ENCODE measurements around the gene EFNA1.

The EFNA1 gene

GRCh38 chr1:155093911-155094621 is 33.6 kb upstream of the EFNA1 start:
- TF ChIP-seq REST (IDR thresholded peaks at IDR 0.05; ENCODE audit: insufficient read depth in 1 of 2, low read depth in 2 of 2, low read length in 2 of 2) = no peak

DNA sequence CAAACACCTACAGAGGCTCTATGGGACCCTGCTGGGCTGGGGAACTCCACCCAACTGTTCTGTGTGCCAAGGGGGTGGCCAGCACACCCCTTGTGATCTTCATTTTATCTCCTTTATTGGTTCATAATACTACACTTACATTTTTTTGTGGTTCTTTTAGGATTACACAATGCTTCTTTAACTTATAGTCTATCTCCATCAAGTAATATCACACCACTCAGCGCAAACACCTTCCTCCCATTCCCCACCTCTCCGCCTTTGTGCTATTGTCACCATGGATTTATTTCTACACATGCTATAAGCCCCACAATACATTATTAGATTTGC is 33.1 kb upstream of the EFNA1 start:
- TF ChIP-seq POLR2AphosphoS5 (IDR thresholded peaks at IDR 0.05; ENCODE audit: low read depth, low read length) (no peak), SIN3A (IDR thresholded peaks at IDR 0.05; ENCODE audit: borderline replicate concordance, insufficient read depth, low read length) (no peak), REST (IDR thresholded peaks at IDR 0.05; ENCODE audit: insufficient read depth in 1 of 2, low read depth in 2 of 2, low read length in 2 of 2) (no peak), FOXP2 (optimal IDR thresholded peaks at IDR 0.05; ENCODE audit: borderline replicate concordance, extremely low read depth, extremely low read length, insufficient read depth) (no peak), TAF1 (IDR thresholded peaks at IDR 0.05; ENCODE audit: borderline replicate concordance, insufficient read depth, low read length) (no peak)

- no peak for TF ChIP-seq REST (IDR thresholded peaks at IDR 0.05; ENCODE audit: insufficient read depth in 1 of 2, low read depth in 2 of 2, low read length in 2 of 2)
- TF ChIP-seq TAF1 (IDR thresholded peaks at IDR 0.05; ENCODE audit: borderline replicate concordance, insufficient read depth, low read length) = no peak
Measured at GRCh38 chr1:155099331-155099730, 28.3 kb upstream of the EFNA1 start.

GRCh38 chr1:155103325-155103724 is 24.4 kb upstream of the EFNA1 start:
- TF ChIP-seq FOXP2 (optimal IDR thresholded peaks at IDR 0.05; ENCODE audit: borderline replicate concordance, extremely low read depth, extremely low read length, insufficient read depth) (no peak), SIN3A (IDR thresholded peaks at IDR 0.05; ENCODE audit: borderline replicate concordance, insufficient read depth, low read length) (no peak), TAF1 (IDR thresholded peaks at IDR 0.05; ENCODE audit: borderline replicate concordance, insufficient read depth, low read length) (no peak), REST (IDR thresholded peaks at IDR 0.05; ENCODE audit: insufficient read depth in 1 of 2, low read depth in 2 of 2, low read length in 2 of 2) (no peak), POLR2AphosphoS5 (IDR thresholded peaks at IDR 0.05; ENCODE audit: low read depth, low read length) (no peak)

Measured in PFSK-1 (cell line).